Measurements from ENCODE around the gene USP32. TPM values are rescaled to one million over a fixed set of nuclear protein-coding genes. Genes with fewer than 3 reads are reported as not detected.

USP32 gene
- total and polyA plus RNA-seq, 2 of the 8 experiments (the other 6 are each of a cell fraction or from before 2014, with no cell fraction given) = 29.6 to 112 TPM

- TF ChIP-seq RXRA (IDR thresholded peaks at IDR 0.05; ENCODE audit: insufficient read depth, low read depth, low read length) = no peak
- no peak for TF ChIP-seq RBBP5 (IDR thresholded peaks at IDR 0.05; ENCODE audit: borderline replicate concordance, low read depth, low read length)
- TF ChIP-seq SIRT6 (IDR thresholded peaks at IDR 0.05; ENCODE audit: low read length) = no peak
Measured at GRCh38 chr17:60314423-60314822, 77.5 kb downstream of the USP32 start (continued).
